ENCODE results near the gene RCC2.
"Not testable (repeated sequence)": the region's sequence is repeated elsewhere in the genome, so short reads cannot be mapped to it uniquely, and the experiment has no call there.

RCC2 gene

DNA sequence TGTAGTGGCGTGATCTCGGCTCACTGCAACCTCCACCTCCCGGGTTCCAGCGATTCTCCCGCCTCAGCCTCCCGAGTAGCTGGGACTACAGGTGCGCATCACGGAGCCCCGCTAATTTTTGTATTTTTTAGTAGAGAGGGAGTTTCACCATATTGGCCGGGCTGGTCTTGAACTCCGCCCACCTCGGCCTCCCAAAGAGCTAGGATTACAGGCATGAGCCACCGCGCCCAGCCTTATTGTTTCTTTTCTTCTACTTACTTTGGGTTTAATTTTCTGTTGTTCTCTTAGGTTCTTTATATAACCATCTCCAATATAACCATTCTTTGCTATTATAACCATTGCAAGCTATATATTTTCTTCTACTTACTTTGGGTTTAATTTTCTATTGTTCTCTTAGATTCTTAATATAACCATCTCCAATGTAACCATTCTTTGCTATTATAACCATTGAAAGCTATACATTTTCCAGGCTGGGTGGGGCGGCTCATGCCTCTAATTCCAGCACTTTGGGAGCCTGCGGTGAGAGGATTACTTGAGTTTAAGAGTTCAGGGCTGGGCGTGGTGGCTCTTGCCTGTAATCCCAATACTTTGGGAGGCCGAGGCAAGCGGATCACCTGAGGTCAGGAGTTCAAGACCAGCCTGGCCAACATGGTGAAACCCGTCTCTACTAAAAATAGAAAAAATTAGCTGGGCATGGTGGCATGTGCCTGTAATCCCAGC is 35.5 kb upstream of the RCC2 start:
- not testable (repeated sequence) for H3K27ac ChIP-seq (ENCODE audit: extremely low read depth, low read depth, low read length); H3K4me1 ChIP-seq (ENCODE audit: control insufficient read depth, insufficient read depth, low read length); H3K9me3 ChIP-seq (ENCODE audit: control insufficient read depth, insufficient read depth, low read depth, low read length); H3K36me3 ChIP-seq (ENCODE audit: control insufficient read depth in 2 of 2, insufficient read depth in 1 of 2, low read length in 2 of 2); H3K4me3 ChIP-seq (ENCODE audit: low read depth, low read length)
- ChIA-PET POLR2A (interaction anchor here (0.6 kb wide), 1 partner anchor 190 kb away, joined by 5 read pairs; no protein-coding TSS in a partner anchor), CTCF (interaction anchor here (0.6 to 3.1 kb wide), 10 partner anchors 9 to 691 kb away, joined by 3 to 11 read pairs (median 4); no protein-coding TSS in a partner anchor)
- peak; percentile 73 for TF ChIP-seq KLF1 (tag by site-specific recombination; IDR thresholded peaks at IDR 0.05)

DNA sequence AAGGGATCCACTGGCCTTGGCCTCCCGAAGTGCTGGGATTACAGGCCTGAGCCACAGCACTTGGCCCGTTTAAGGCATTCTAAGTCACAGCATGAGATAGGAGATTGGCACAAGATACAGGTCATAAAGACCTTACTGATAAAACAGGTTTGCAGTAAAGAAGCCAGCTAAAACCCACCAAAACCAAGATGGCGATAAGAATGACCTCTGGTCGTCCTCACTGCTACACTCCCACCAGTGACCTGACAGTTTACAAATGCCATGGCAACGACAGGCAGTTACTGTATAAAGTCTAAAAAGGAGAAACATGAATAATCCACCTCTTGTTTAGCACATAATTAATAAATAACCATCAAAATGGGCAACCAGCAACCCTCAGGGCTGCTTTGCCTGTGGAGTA is 33.3 kb upstream of the RCC2 start:
- ChIA-PET CTCF (interaction anchor here (0.7 kb wide), 1 partner anchor 129 kb away, joined by 4 read pairs; no protein-coding TSS in a partner anchor), POLR2A (no interaction called here)
- no peaks in the 10 kb centered on the region for H3K4me1 ChIP-seq (ENCODE audit: control insufficient read depth, insufficient read depth, low read length)

DNA sequence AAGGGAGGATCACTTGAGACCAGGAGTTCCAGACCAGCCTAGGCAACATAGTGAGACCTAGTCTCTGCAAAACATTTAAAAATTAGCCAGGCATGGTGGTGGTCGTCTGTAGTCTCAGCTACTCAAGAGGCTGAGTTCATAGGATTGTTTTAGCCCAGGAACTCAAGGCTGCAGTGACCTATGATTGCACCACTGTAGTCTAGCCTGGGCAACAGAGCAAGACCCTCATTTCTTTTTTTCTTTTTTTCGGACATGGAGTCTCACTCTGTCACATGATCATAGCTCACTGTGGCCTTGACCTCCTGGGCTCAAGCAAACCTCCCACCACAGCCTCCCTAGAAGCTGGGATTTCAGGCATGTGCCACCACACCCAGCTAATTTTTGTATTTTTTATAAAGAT is 31.9 kb upstream of the RCC2 start:
- H3K4me1 ChIP-seq (ENCODE audit: control insufficient read depth, insufficient read depth, low read length), result no peaks in the 10 kb centered on the region
- H3K27ac ChIP-seq (ENCODE audit: extremely low read depth, low read depth, low read length), result no peak overlapping the region
- H3K4me3 ChIP-seq (ENCODE audit: low read depth, low read length), result no peak overlapping the region
- no peaks in the 10 kb centered on the region for H3K9me3 ChIP-seq (ENCODE audit: control insufficient read depth, insufficient read depth, low read depth, low read length)
- H3K36me3 ChIP-seq (ENCODE audit: control insufficient read depth in 2 of 2, insufficient read depth in 1 of 2, low read length in 2 of 2), result no peaks in the 10 kb centered on the region
- no peak for TF ChIP-seq ZNF24 (tag by site-specific recombination; IDR thresholded peaks at IDR 0.05)
- TF ChIP-seq ZNF121 (tag by site-specific recombination; IDR thresholded peaks at IDR 0.05), result 0 out of 2 replicates have a peak, but pooled peaks have one; percentile 62
- POLR2A ChIA-PET, result no interaction called here
- CTCF ChIA-PET, result interaction anchor here (1.0 kb wide), 1 partner anchor 31 kb away, joined by 3 read pairs; no protein-coding TSS in a partner anchor

More for the DNA sequence above, 33.3 kb upstream of the RCC2 start:
- Histone ChIP-seq H3K27ac (ENCODE audit: extremely low read depth, low read depth, low read length) (no peak overlapping the region), H3K4me3 (ENCODE audit: low read depth, low read length) (no peak overlapping the region), H3K36me3 (ENCODE audit: control insufficient read depth in 2 of 2, insufficient read depth in 1 of 2, low read length in 2 of 2) (no peaks in the 10 kb centered on the region), H3K9me3 (ENCODE audit: control insufficient read depth, insufficient read depth, low read depth, low read length) (no peaks in the 10 kb centered on the region)
- TF ChIP-seq YY1 (tag by site-specific recombination; IDR thresholded peaks at IDR 0.05) (no peak), SCRT1 (tag by site-specific recombination; IDR thresholded peaks at IDR 0.05; ENCODE audit: borderline replicate concordance) (no peak), ZNF677 (tag by site-specific recombination; IDR thresholded peaks at IDR 0.05) (no peak), HOXA7 (CRISPR knock-in tag; IDR thresholded peaks at IDR 0.05; ENCODE audit: borderline replicate concordance) (no peak), SALL2 (tag by site-specific recombination; IDR thresholded peaks at IDR 0.05; ENCODE audit: borderline replicate concordance) (no peak), ZNF654 (tag by site-specific recombination; IDR thresholded peaks at IDR 0.05; ENCODE audit: low read depth) (no peak), KLF9 (tag by site-specific recombination; IDR thresholded peaks at IDR 0.05; ENCODE audit: low read depth) (no peak), GLI2 (tag by site-specific recombination; IDR thresholded peaks at IDR 0.05; ENCODE audit: borderline replicate concordance, low read depth) (no peak)
- TF ChIP-seq, protein P1, sequence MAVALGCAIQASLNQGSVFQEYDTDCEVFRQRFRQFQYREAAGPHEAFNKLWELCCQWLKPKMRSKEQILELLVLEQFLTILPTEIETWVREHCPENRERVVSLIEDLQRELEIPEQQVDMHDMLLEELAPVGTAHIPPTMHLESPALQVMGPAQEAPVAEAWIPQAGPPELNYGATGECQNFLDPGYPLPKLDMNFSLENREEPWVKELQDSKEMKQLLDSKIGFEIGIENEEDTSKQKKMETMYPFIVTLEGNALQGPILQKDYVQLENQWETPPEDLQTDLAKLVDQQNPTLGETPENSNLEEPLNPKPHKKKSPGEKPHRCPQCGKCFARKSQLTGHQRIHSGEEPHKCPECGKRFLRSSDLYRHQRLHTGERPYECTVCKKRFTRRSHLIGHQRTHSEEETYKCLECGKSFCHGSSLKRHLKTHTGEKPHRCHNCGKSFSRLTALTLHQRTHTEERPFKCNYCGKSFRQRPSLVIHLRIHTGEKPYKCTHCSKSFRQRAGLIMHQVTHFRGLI (tag by site-specific recombination; IDR thresholded peaks at IDR 0.05), result no peak

DNA sequence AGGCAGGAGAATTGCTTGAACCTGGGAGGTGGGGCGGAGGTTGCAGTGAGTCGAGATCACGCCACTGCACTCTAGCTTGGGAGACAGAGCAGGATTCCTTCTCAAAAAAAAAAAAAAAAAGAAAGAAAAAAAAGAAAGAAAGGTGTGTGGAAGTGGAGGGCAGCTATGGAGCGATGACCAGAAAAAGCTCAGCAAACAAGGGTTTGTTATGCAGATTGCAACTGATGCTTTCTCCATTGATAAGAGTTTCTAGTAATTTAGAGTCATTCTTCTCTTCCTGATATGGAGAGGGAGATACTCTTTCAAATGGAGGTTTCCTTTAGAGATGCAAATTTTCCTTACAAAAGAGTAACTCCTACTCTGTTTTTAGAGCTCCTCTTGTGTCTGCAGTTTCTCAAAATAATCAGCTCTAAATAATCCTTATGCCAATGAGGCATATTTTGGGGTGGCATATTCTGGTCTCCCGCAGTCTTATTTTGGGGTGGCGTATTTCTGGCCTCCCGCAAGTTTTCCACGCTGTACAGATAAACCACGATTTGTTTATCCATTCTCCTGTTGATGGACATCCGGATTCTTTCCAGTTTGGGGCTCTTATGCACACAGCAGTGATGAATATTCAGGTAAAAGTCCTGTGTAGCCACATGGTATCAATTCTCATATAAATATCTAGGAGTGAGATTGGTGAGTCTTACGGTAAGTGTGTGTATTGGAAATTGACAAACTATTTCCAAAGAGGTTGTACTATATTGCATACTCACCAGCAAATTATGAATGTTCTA is 30.7 kb upstream of the RCC2 start:
- POLR2A ChIA-PET, result no interaction called here
- CTCF ChIA-PET, result interaction anchor here (0.6 kb wide), 1 partner anchor 28 kb away, joined by 3 read pairs; no protein-coding TSS in a partner anchor
- H3K27ac ChIP-seq (ENCODE audit: extremely low read depth, low read depth, low read length), result no peak overlapping the region
- no peaks in the 10 kb centered on the region for H3K36me3 ChIP-seq (ENCODE audit: control insufficient read depth in 2 of 2, insufficient read depth in 1 of 2, low read length in 2 of 2)
- no peaks in the 10 kb centered on the region for H3K4me1 ChIP-seq (ENCODE audit: control insufficient read depth, insufficient read depth, low read length)
- no peak overlapping the region for H3K4me3 ChIP-seq (ENCODE audit: low read depth, low read length)
- H3K9me3 ChIP-seq (ENCODE audit: control insufficient read depth, insufficient read depth, low read depth, low read length), result no peaks in the 10 kb centered on the region
- TF ChIP-seq, protein P2, sequence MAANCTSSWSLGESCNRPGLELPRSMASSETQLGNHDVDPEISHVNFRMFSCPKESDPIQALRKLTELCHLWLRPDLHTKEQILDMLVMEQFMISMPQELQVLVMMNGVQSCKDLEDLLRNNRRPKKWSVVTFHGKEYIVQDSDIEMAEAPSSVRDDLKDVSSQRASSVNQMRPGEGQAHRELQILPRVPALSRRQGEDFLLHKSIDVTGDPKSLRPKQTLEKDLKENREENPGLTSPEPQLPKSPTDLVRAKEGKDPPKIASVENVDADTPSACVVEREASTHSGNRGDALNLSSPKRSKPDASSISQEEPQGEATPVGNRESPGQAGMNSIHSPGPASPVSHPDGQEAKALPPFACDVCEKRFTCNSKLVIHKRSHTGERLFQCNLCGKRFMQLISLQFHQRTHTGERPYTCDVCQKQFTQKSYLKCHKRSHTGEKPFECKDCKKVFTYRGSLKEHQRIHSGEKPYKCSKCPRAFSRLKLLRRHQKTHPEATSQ (tag by site-specific recombination; IDR thresholded peaks at IDR 0.05), result no peak
- no peak for TF ChIP-seq ZEB2 (tag by site-specific recombination; IDR thresholded peaks at IDR 0.05)
- no peak for TF ChIP-seq EGR2 (tag by site-specific recombination; IDR thresholded peaks at IDR 0.05; ENCODE audit: low read depth)
- no peak for TF ChIP-seq ZNF133 (tag by site-specific recombination; IDR thresholded peaks at IDR 0.05)
- no peak for TF ChIP-seq ZSCAN23 (tag by site-specific recombination; IDR thresholded peaks at IDR 0.05)
- TF ChIP-seq ZNF114 (tag by site-specific recombination; IDR thresholded peaks at IDR 0.05), result no peak
- TF ChIP-seq MZF1 (tag by site-specific recombination; IDR thresholded peaks at IDR 0.05; ENCODE audit: borderline replicate concordance), result no peak
- no peak for TF ChIP-seq ZNF112 (tag by site-specific recombination; IDR thresholded peaks at IDR 0.05)
- TF ChIP-seq, protein P3, sequence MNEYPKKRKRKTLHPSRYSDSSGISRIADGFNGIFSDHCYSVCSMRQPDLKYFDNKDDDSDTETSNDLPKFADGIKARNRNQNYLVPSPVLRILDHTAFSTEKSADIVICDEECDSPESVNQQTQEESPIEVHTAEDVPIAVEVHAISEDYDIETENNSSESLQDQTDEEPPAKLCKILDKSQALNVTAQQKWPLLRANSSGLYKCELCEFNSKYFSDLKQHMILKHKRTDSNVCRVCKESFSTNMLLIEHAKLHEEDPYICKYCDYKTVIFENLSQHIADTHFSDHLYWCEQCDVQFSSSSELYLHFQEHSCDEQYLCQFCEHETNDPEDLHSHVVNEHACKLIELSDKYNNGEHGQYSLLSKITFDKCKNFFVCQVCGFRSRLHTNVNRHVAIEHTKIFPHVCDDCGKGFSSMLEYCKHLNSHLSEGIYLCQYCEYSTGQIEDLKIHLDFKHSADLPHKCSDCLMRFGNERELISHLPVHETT (tag by site-specific recombination; IDR thresholded peaks at IDR 0.05), result no peak
- TF ChIP-seq ZNF146 (tag by site-specific recombination; IDR thresholded peaks at IDR 0.05), result no peak
- no peak for TF ChIP-seq ZNF433 (tag by site-specific recombination; IDR thresholded peaks at IDR 0.05; ENCODE audit: low read depth)

Measured in HEK293 (cell line).